GM23338 (cell line): ENCODE data around the gene EML2. TPM values are rescaled to one million over a fixed set of nuclear protein-coding genes. Genes with fewer than 3 reads are reported as not detected.

Source experiments
- ATAC-seq: fragments of 200-7000 bp; cut with Tn5 transposase; 3 replicates; pipeline ENCODE4 v1.9.1; 2020
- DNase-seq: peaks from one replicate; pipeline ENCODE4 v3.0.0-alpha.2; 2015; ENCODE audit warnings: low spot score
- H2AFZ ChIP-seq: fragments of 200-600 bp; sonication (generic); 2 replicates; pipeline ENCODE4 v1.8.0; 2016; ENCODE audit warnings: antibody characterized with exemption, mild to moderate bottlenecking, moderate library complexity
- H3F3A ChIP-seq: fragments of 200-600 bp; sonication (generic); replicated peaks from 2 replicates; pipeline ENCODE4 v1.8.0; 2017; ENCODE audit warnings: antibody characterized with exemption, mixed run types, low read depth
- H3K27ac ChIP-seq: fragments of 200-600 bp; sonication (generic); 2 replicates; pipeline ENCODE4 v1.6.1; 2016; ENCODE audit warnings: low read depth
- H3K27me3 ChIP-seq: fragments of 200-600 bp; sonication (generic); 2 replicates; pipeline ENCODE4 v1.8.0; 2016; ENCODE audit warnings: mild to moderate bottlenecking, mixed run types, moderate library complexity; ENCODE audit not compliant: insufficient read depth
- H3K36me3 ChIP-seq: fragments of 200-600 bp; sonication (generic); 2 replicates; pipeline ENCODE4 v1.8.0; 2016; ENCODE audit warnings: mild to moderate bottlenecking; ENCODE audit not compliant: insufficient read depth
- H3K4me1 ChIP-seq: fragments of 200-600 bp; sonication (generic); 2 replicates; pipeline ENCODE4 v1.8.0; 2016; ENCODE audit warnings: mild to moderate bottlenecking, moderate library complexity; ENCODE audit not compliant: insufficient read depth
- H3K4me2 ChIP-seq: fragments of 200-600 bp; sonication (generic); 2 replicates; pipeline ENCODE4 v1.7.1; 2017; ENCODE audit warnings: mixed run types
- H3K4me3 ChIP-seq: fragments of 200-600 bp; sonication (generic); 2 replicates; pipeline ENCODE4 v1.6.1; 2016; ENCODE audit warnings: mixed run types
- H3K79me2 ChIP-seq: fragments of 200-600 bp; sonication (generic); replicated peaks from 2 replicates; pipeline ENCODE4 v1.8.0; 2017; ENCODE audit warnings: mild to moderate bottlenecking; ENCODE audit not compliant: insufficient read depth
- H3K9me2 ChIP-seq: fragments of 200-600 bp; sonication (generic); 2 replicates; pipeline ENCODE4 v1.8.0; 2017; ENCODE audit not compliant: insufficient read depth
- H4K20me1 ChIP-seq: fragments of 200-600 bp; sonication (generic); replicated peaks from 2 replicates; pipeline ENCODE4 v1.8.0; 2017; ENCODE audit warnings: mild to moderate bottlenecking; ENCODE audit not compliant: insufficient read depth
- H3K27ac Mint-ChIP-seq: 2 replicates; pipeline ENCODE4 v1.8.0; 2020; ENCODE audit warnings: inconsistent platforms, mild to moderate bottlenecking, moderate library complexity, mixed read lengths
- H3K27me3 Mint-ChIP-seq: 3 replicates; pipeline ENCODE4 v1.8.0; 2022; ENCODE audit warnings: low read depth, mild to moderate bottlenecking, moderate library complexity, mixed read lengths, inconsistent platforms; ENCODE audit not compliant: insufficient read depth, poor library complexity
- H3K36me3 Mint-ChIP-seq: 3 replicates; pipeline ENCODE4 v1.8.0; 2021; ENCODE audit warnings: low read depth, mild to moderate bottlenecking, inconsistent platforms, moderate library complexity, mixed read lengths
- H3K4me1 Mint-ChIP-seq: 3 replicates; pipeline ENCODE4 v1.8.0; 2020; ENCODE audit warnings: mild to moderate bottlenecking, inconsistent platforms, mixed read lengths
- H3K4me3 Mint-ChIP-seq: 3 replicates; pipeline ENCODE4 v1.8.0; 2021; ENCODE audit warnings: moderate library complexity, mild to moderate bottlenecking, inconsistent platforms, mixed read lengths
- H3K9me3 Mint-ChIP-seq: 3 replicates; pipeline ENCODE4 v1.8.0; 2020; ENCODE audit warnings: moderate library complexity, mild to moderate bottlenecking, inconsistent platforms, mixed read lengths
- CREB1 ChIP-seq: fragments of 250-450 bp; sonication (Bioruptor Pico); IDR thresholded peaks from 2 replicates; pipeline ENCODE4 v1.5.0; 2020; ENCODE audit warnings: low read depth, mild to moderate bottlenecking, moderate library complexity
- CTCF ChIP-seq, 2 experiments: fragments of 200-600 bp in 1 of 2; sonication (generic) in 1 of 2; conservative IDR thresholded peaks; 2 replicates each; pipeline versions ENCODE4 v1.5.1 to v1.6.1; 2016 to 2017; ENCODE audit warnings: antibody characterized with exemption in 2 of 2, low read depth in 2 of 2, mild to moderate bottlenecking in 2 of 2, moderate library complexity in 1 of 2
- EZH2 ChIP-seq: fragments of 200-600 bp; sonication (generic); IDR thresholded peaks from one replicate; pipeline ENCODE4 v1.8.0; 2017; ENCODE audit warnings: antibody characterized with exemption, mild to moderate bottlenecking, low read depth; ENCODE audit not compliant: unreplicated experiment
- JUNB ChIP-seq: IDR thresholded peaks from one replicate; pipeline ENCODE4 v1.6.1; 2016; ENCODE audit warnings: antibody characterized with exemption; ENCODE audit not compliant: unreplicated experiment
- POLR2AphosphoS5 ChIP-seq: IDR thresholded peaks from 2 replicates; pipeline ENCODE4 v1.6.1; 2016; ENCODE audit warnings: antibody characterized with exemption, low read depth
- ZNF331 ChIP-seq: fragments of 250-450 bp; sonication (Bioruptor Pico); IDR thresholded peaks from 2 replicates; pipeline ENCODE4 v1.5.0; 2020; ENCODE audit warnings: low read depth, mild to moderate bottlenecking, moderate library complexity
- ZNF462 ChIP-seq: fragments of 250-450 bp; sonication (Bioruptor Pico); IDR thresholded peaks from 2 replicates; pipeline ENCODE4 v1.5.0; 2020; ENCODE audit warnings: mild to moderate bottlenecking, moderate library complexity
- polyA plus RNA-seq: library from polyadenylated mRNA; unstranded; fragments of >200 nt; fragmentation: Nextera tagmentation; extraction: Ambion mirVana; gene quantifications from 2 replicates; pipeline ENCODE4 v1.2.1, GENCODE V29; 2016
- total RNA-seq: library from RNA; depleted of rRNA; stranded (reverse); fragments of >200 nt; shearing (Covaris generic); gene quantifications from 2 replicates; pipeline ENCODE4 v1.2.3, GENCODE V29; 2014

The EML2 gene
- total and polyA plus RNA-seq, 2 experiments from 2014 or later = 7.1 to 33.9 TPM

GRCh38 chr19:45643024-45643926, 4.1 kb upstream of the EML2 start:
- H3K4me1 ChIP-seq = peaks cover 38% of the 10 kb centered on the region

GRCh38 chr19:45641274-45642105, 2.3 kb upstream of the EML2 start:
- peaks cover 42% of the 10 kb centered on the region for H3F3A ChIP-seq
- peaks cover 46% of the 10 kb centered on the region for H3K4me1 Mint-ChIP-seq
- H3K9me3 Mint-ChIP-seq = peaks cover 8% of the 10 kb centered on the region; the same call in 2 of the 3 replicates
- no peaks in the 10 kb centered on the region for H3K79me2 ChIP-seq
- ATAC-seq (peak; percentile 25), DNase-seq (peak; percentile 100)
- TF ChIP-seq ZNF331 (CRISPR knock-in tag) = no peak
- peak; percentile 47; the same call in 1 of the 2 replicates for TF ChIP-seq POLR2AphosphoS5
- TF ChIP-seq ZNF462 (CRISPR knock-in tag) = no peak
- H3K4me1 ChIP-seq = peaks cover 44% of the 10 kb centered on the region
- peaks cover 18% of the 10 kb centered on the region for H3K27me3 ChIP-seq
- peaks cover under 1% of the 10 kb centered on the region; the same call in 1 of the 3 replicates for H3K36me3 Mint-ChIP-seq
- H3K9me2 ChIP-seq = no peaks in the 10 kb centered on the region
- H3K4me2 ChIP-seq = peak overlapping the region; percentile 97
- H3K4me3 Mint-ChIP-seq = peak overlapping the region; percentile 75
- no peak overlapping the region; the same call in 1 of the 2 replicates for H3K27ac ChIP-seq
- peak overlapping the region; percentile 95 for H2AFZ ChIP-seq
- no peaks in the 10 kb centered on the region for H3K36me3 ChIP-seq
- H4K20me1 ChIP-seq = no peaks in the 10 kb centered on the region
- peaks cover 46% of the 10 kb centered on the region for H3K27me3 Mint-ChIP-seq
- peak overlapping the region; percentile 51 for H3K27ac Mint-ChIP-seq
- H3K4me3 ChIP-seq = peak overlapping the region; percentile 64

More at GRCh38 chr19:45643024-45643926, 4.1 kb upstream of the EML2 start:
- peaks cover 3% of the 10 kb centered on the region; the same call in 1 of the 3 replicates for H3K36me3 Mint-ChIP-seq
- peak overlapping the region; percentile 90 for H3K4me3 Mint-ChIP-seq
- Histone ChIP-seq H3K79me2 (no peaks in the 10 kb centered on the region), H3K27ac (no peak overlapping the region), H4K20me1 (no peaks in the 10 kb centered on the region), H3K36me3 (no peaks in the 10 kb centered on the region), H3K4me3 (peak overlapping the region; percentile 90), H3K9me2 (no peaks in the 10 kb centered on the region), H3K4me2 (peak overlapping the region; percentile 93), H2AFZ (peak overlapping the region; percentile 100), H3K27me3 (peaks cover 18% of the 10 kb centered on the region), H3F3A (peaks cover 39% of the 10 kb centered on the region)
- DNase-seq (peak; percentile 92), ATAC-seq (peak; percentile 45)
- H3K27me3 Mint-ChIP-seq = peaks cover 34% of the 10 kb centered on the region
- TF ChIP-seq POLR2AphosphoS5 (peak; percentile 71), JUNB (no peak), CREB1 (CRISPR knock-in tag) (0 out of 2 replicates have a peak, but pooled peaks have one; percentile 25), CTCF (conservative IDR thresholded peaks at IDR 0.05; ENCODE audit: low read depth in 2 of 2) (peak; percentile 97 to 100), ZNF331 (CRISPR knock-in tag) (no peak), EZH2 (no peak)
- H3K27ac Mint-ChIP-seq = no peak overlapping the region
- peaks cover 19% of the 10 kb centered on the region; the same call in 2 of the 3 replicates for H3K9me3 Mint-ChIP-seq
- peaks cover 43% of the 10 kb centered on the region for H3K4me1 Mint-ChIP-seq
